HG03066 (cell line): ENCODE measurements around the gene ATAD2B.
"Not testable (repeated sequence)": the region's sequence is repeated elsewhere in the genome, so short reads cannot be mapped to it uniquely, and the experiment has no call there.

Source experiments
- ATAC-seq: cut with Tn5 transposase; IDR thresholded peaks from one replicate; pipeline ENCODE4 v1.9.1; 2021; ENCODE audit warnings: low read depth; ENCODE audit not compliant: unreplicated experiment

ATAD2B gene

GRCh38 chr2:23753291-23754010 lies 173.5 kb downstream of the ATAD2B start:
- no peak for ATAC-seq

- no peak for ATAC-seq
Observed at GRCh38 chr2:23751747-23752265, 175.1 kb downstream of the ATAD2B start.

- ATAC-seq, result no peak
Observed at GRCh38 chr2:23746141-23746863, 180.6 kb downstream of the ATAD2B start.

GRCh38 chr2:23745726-23746105 lies 181.2 kb downstream of the ATAD2B start:
- no peak for ATAC-seq

- no peak for ATAC-seq
Observed at GRCh38 chr2:23745068-23745725, 181.7 kb downstream of the ATAD2B start.

GRCh38 chr2:23736783-23737182 lies 190.1 kb downstream of the ATAD2B start:
- ATAC-seq, result not testable (repeated sequence)

- ATAC-seq, result no peak
Observed at GRCh38 chr2:23734416-23734815, 192.5 kb downstream of the ATAD2B start.

- not testable (repeated sequence) for ATAC-seq
Observed at GRCh38 chr2:23723029-23723428, 203.9 kb downstream of the ATAD2B start.

- ATAC-seq, result no peak
Observed at GRCh38 chr2:23722255-23722654, 204.7 kb downstream of the ATAD2B start.

- no peak for ATAC-seq
Observed at GRCh38 chr2:23721454-23721826, 205.5 kb downstream of the ATAD2B start.

GRCh38 chr2:23720705-23721453 lies 206.0 kb downstream of the ATAD2B start:
- no peak for ATAC-seq

GRCh38 chr2:23719716-23720115 lies 207.2 kb downstream of the ATAD2B start:
- no peak for ATAC-seq

- ATAC-seq, result no peak
Observed at GRCh38 chr2:23718931-23719700, 207.8 kb downstream of the ATAD2B start.

- no peak for ATAC-seq
Observed at GRCh38 chr2:23713351-23713750, 213.6 kb downstream of the ATAD2B start.

- ATAC-seq, result no peak
Observed at GRCh38 chr2:23712756-23713151, 214.2 kb downstream of the ATAD2B start.

- no peak for ATAC-seq
Observed at GRCh38 chr2:23711979-23712755, 214.8 kb downstream of the ATAD2B start.

- ATAC-seq, result no peak
Observed at GRCh38 chr2:23709311-23709710, 217.6 kb downstream of the ATAD2B start.

GRCh38 chr2:23708771-23709170 lies 218.2 kb downstream of the ATAD2B start:
- no peak for ATAC-seq

- ATAC-seq, result no peak
Observed at GRCh38 chr2:23707096-23707495, 219.8 kb downstream of the ATAD2B start.
